A549 (cell line): ENCODE results near the gene LHCGR.

Experiments
- BHLHE40 ChIP-seq: IDR thresholded peaks from 2 replicates; pipeline ENCODE4 v1.6.1; 2012; ENCODE audit warnings: low read depth, low read length, inconsistent platforms
- CEBPB ChIP-seq, 2 experiments: fragments of >200 bp in 1 of 2; sonication (Bioruptor Twin) in 1 of 2; formaldehyde crosslinking in 1 of 2; IDR thresholded peaks; 2 replicates each; pipeline ENCODE4 v1.6.1; 2012 to 2016
- MAFK ChIP-seq: fragments of 450-650 bp; IDR thresholded peaks from 2 replicates; pipeline ENCODE4 v1.6.1; 2014; ENCODE audit not compliant: partially characterized antibody
- MYC ChIP-seq: IDR thresholded peaks from 2 replicates; pipeline ENCODE4 v1.6.1; 2012; ENCODE audit warnings: mild to moderate bottlenecking, inconsistent platforms, low read length, improper control_type of control experiment, borderline replicate concordance
- POLR2A ChIP-seq: IDR thresholded peaks from 2 replicates; pipeline ENCODE4 v1.6.1; 2012; ENCODE audit warnings: mild to moderate bottlenecking, low read length
- RAD21 ChIP-seq, 2 experiments: fragments of >200 bp in 1 of 2; sonication (Bioruptor Twin) in 1 of 2; formaldehyde crosslinking in 1 of 2; IDR thresholded peaks in 1 of 2; conservative IDR thresholded peaks in 1 of 2; 2 replicates in 1 of 2; 3 replicates in 1 of 2; pipeline ENCODE4 v1.6.1; 2012 to 2018; ENCODE audit warnings: inconsistent platforms in 1 of 2
- RFX5 ChIP-seq: fragments of 450-650 bp; IDR thresholded peaks from 2 replicates; pipeline ENCODE4 v1.7.1; 2014; ENCODE audit warnings: antibody characterized with exemption, mild to moderate bottlenecking, moderate library complexity
- TF ChIP-seq, protein P1 (sequence below): fragments of 150-350 bp; IDR thresholded peaks from 2 replicates; pipeline ENCODE4 v1.6.1; 2014; ENCODE audit warnings: low read depth, mild to moderate bottlenecking, low read length
- TF ChIP-seq, protein P2 (sequence below): fragments of 200-600 bp; sonication (generic); IDR thresholded peaks from 2 replicates; pipeline ENCODE4 v1.6.1; 2016; ENCODE audit warnings: antibody characterized with exemption, mild to moderate bottlenecking, moderate library complexity
- TF ChIP-seq, protein P3 (sequence below): fragments of >200 bp; sonication (Bioruptor Twin); formaldehyde crosslinking; IDR thresholded peaks from 3 replicates; pipeline ENCODE4 v1.5.1; 2016
- TF ChIP-seq, protein P4 (sequence below): IDR thresholded peaks from 2 replicates; pipeline ENCODE4 v1.6.1; 2012

DNA sequence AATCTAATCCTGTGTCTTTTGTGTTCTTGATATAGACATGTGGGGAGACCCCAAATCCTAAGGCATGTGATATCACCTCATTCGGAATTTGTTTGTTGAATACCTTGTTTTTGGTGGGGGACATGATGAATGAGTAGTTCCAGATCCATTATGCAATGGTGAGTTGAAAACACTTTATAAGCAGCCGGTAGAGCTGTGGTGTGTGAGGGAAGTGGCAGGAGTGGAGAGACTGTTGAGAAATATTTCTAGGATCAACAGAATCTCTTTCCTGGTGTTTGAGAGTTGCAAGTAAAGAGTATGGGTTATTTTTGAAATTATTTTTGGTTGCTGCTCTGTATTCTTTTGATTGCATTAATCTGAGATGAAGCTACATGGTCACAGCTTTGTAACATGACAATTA is 34.4 kb downstream of the LHCGR start:
- TF ChIP-seq, protein P1, sequence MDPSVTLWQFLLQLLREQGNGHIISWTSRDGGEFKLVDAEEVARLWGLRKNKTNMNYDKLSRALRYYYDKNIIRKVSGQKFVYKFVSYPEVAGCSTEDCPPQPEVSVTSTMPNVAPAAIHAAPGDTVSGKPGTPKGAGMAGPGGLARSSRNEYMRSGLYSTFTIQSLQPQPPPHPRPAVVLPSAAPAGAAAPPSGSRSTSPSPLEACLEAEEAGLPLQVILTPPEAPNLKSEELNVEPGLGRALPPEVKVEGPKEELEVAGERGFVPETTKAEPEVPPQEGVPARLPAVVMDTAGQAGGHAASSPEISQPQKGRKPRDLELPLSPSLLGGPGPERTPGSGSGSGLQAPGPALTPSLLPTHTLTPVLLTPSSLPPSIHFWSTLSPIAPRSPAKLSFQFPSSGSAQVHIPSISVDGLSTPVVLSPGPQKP: no peak
- TF ChIP-seq RFX5: no peak
- TF ChIP-seq, protein P2, sequence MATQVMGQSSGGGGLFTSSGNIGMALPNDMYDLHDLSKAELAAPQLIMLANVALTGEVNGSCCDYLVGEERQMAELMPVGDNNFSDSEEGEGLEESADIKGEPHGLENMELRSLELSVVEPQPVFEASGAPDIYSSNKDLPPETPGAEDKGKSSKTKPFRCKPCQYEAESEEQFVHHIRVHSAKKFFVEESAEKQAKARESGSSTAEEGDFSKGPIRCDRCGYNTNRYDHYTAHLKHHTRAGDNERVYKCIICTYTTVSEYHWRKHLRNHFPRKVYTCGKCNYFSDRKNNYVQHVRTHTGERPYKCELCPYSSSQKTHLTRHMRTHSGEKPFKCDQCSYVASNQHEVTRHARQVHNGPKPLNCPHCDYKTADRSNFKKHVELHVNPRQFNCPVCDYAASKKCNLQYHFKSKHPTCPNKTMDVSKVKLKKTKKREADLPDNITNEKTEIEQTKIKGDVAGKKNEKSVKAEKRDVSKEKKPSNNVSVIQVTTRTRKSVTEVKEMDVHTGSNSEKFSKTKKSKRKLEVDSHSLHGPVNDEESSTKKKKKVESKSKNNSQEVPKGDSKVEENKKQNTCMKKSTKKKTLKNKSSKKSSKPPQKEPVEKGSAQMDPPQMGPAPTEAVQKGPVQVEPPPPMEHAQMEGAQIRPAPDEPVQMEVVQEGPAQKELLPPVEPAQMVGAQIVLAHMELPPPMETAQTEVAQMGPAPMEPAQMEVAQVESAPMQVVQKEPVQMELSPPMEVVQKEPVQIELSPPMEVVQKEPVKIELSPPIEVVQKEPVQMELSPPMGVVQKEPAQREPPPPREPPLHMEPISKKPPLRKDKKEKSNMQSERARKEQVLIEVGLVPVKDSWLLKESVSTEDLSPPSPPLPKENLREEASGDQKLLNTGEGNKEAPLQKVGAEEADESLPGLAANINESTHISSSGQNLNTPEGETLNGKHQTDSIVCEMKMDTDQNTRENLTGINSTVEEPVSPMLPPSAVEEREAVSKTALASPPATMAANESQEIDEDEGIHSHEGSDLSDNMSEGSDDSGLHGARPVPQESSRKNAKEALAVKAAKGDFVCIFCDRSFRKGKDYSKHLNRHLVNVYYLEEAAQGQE: no peak
- TF ChIP-seq, protein P3, sequence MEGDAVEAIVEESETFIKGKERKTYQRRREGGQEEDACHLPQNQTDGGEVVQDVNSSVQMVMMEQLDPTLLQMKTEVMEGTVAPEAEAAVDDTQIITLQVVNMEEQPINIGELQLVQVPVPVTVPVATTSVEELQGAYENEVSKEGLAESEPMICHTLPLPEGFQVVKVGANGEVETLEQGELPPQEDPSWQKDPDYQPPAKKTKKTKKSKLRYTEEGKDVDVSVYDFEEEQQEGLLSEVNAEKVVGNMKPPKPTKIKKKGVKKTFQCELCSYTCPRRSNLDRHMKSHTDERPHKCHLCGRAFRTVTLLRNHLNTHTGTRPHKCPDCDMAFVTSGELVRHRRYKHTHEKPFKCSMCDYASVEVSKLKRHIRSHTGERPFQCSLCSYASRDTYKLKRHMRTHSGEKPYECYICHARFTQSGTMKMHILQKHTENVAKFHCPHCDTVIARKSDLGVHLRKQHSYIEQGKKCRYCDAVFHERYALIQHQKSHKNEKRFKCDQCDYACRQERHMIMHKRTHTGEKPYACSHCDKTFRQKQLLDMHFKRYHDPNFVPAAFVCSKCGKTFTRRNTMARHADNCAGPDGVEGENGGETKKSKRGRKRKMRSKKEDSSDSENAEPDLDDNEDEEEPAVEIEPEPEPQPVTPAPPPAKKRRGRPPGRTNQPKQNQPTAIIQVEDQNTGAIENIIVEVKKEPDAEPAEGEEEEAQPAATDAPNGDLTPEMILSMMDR: no peak
- no peak for TF ChIP-seq CEBPB (IDR thresholded peaks at IDR 0.05)
- no peak for TF ChIP-seq MAFK
- TF ChIP-seq BHLHE40: no peak
- TF ChIP-seq RAD21 (conservative IDR thresholded peaks at IDR 0.05 in 1 of 2, IDR thresholded peaks at IDR 0.05 in 1 of 2): no peak
- no peak for TF ChIP-seq MYC
- no peak for TF ChIP-seq POLR2A
- TF ChIP-seq, protein P4, sequence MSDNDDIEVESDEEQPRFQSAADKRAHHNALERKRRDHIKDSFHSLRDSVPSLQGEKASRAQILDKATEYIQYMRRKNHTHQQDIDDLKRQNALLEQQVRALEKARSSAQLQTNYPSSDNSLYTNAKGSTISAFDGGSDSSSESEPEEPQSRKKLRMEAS: no peak
